ENCODE measurements around the gene LRRC25. TPM values are rescaled to one million over a fixed set of nuclear protein-coding genes. Genes with fewer than 3 reads are reported as not detected.
"Not testable (repeated sequence)": the region's sequence is repeated elsewhere in the genome, so short reads cannot be mapped to it uniquely, and the experiment has no call there.

Gene LRRC25
- total and polyA plus RNA-seq, 7 experiments from 2014 or later: 0.15 to 68.6 (median 0.76) TPM

GRCh38 chr19:18412610-18413239 lies 15.3 kb upstream of the LRRC25 start:
- Mint-ChIP-seq H3K4me1 (peaks cover 7 to 40% (median 32%) of the 10 kb centered on the region in 7 donors), H3K9me3 (peaks cover 0 to 1% (median 0%) of the 10 kb centered on the region in 11 donors), H3K27ac (no peak overlapping the region), H3K4me3 (no peak overlapping the region), H3K27me3 (peaks cover 13 to 29% (median 18%) of the 10 kb centered on the region in 5 donors), H3K36me3 (no peaks in the 10 kb centered on the region)
- no peak overlapping the region for H3K27ac ChIP-seq (ENCODE audit: low read depth, low read length)
- H3K36me3 ChIP-seq (ENCODE audit: control insufficient read depth in 2 of 3, insufficient read depth in 3 of 3, low read length in 3 of 3): no peaks in the 10 kb centered on the region
- peaks cover 0 to 11% of the 10 kb centered on the region in 2 donors for H3K27me3 ChIP-seq (ENCODE audit: control insufficient read depth in 2 of 2, insufficient read depth in 2 of 2, low read length in 2 of 2)
- intact Hi-C loops (cut with micrococcal nuclease): loop anchor here (5.0 to 10.0 kb wide), 5 partner anchors 70 to 468 kb away; partner anchors contain the start of genes IQCN (in 1 of the 2) and PGPEP1 (in 1 of the 2)
- H3K4me3 ChIP-seq (ENCODE audit: low read length): no peak overlapping the region
- no peaks in the 10 kb centered on the region for H3K9me3 ChIP-seq (ENCODE audit: control insufficient read depth in 2 of 3, low read length in 3 of 3)
- CTCF ChIA-PET: interaction anchor here (0.7 to 6.2 kb wide), 5 partner anchors 23 to 387 kb away, joined by 3 to 37 read pairs (median 4); partner anchors contain the start of gene PDE4C
- ATAC-seq (no peak), DNase-seq (no peak)
- POLR2A ChIA-PET: no interaction called here
- H3K4me1 ChIP-seq (ENCODE audit: control insufficient read depth in 2 of 2, insufficient read depth in 2 of 2, low read length in 2 of 2): peaks cover 32 to 34% of the 10 kb centered on the region in 2 donors

- ATAC-seq (peak; percentile 40), DNase-seq (no peak)
- Mint-ChIP-seq H3K4me3 (no peak overlapping the region), H3K9me3 (no peaks in the 10 kb centered on the region), H3K4me1 (peaks cover 0 to 7% (median 0%) of the 10 kb centered on the region in 7 donors), H3K27ac (no peak overlapping the region), H3K36me3 (no peaks in the 10 kb centered on the region), H3K27me3 (peaks cover 0 to 9% (median 4%) of the 10 kb centered on the region in 5 donors)
- Histone ChIP-seq H3K4me3 (ENCODE audit: low read length) (no peak overlapping the region), H3K4me1 (ENCODE audit: control insufficient read depth in 2 of 2, insufficient read depth in 2 of 2, low read length in 2 of 2) (no peaks in the 10 kb centered on the region), H3K9me3 (ENCODE audit: control insufficient read depth in 2 of 3, low read length in 3 of 3) (no peaks in the 10 kb centered on the region), H3K36me3 (ENCODE audit: control insufficient read depth in 2 of 3, insufficient read depth in 3 of 3, low read length in 3 of 3) (no peaks in the 10 kb centered on the region), H3K27ac (ENCODE audit: low read depth, low read length) (no peak overlapping the region), H3K27me3 (ENCODE audit: control insufficient read depth in 2 of 2, insufficient read depth in 2 of 2, low read length in 2 of 2) (no peaks in the 10 kb centered on the region)
- intact Hi-C loops (cut with micrococcal nuclease): no loop called here
- POLR2A ChIA-PET: no interaction called here
- CTCF ChIA-PET: no interaction called here
Observed at GRCh38 chr19:18408053-18408476, 10.6 kb upstream of the LRRC25 start.

- POLR2A ChIA-PET: no interaction called here
- intact Hi-C loops (cut with micrococcal nuclease): no loop called here
- no peak for ATAC-seq
Observed at GRCh38 chr19:18406749-18407148, 9.3 kb upstream of the LRRC25 start.

GRCh38 chr19:18405754-18406153 lies 8.3 kb upstream of the LRRC25 start:
- H3K36me3 Mint-ChIP-seq, POLR2A ChIA-PET: not testable (repeated sequence)
- peaks cover 0 to 15% (median 0%) of the 10 kb centered on the region in 7 donors for H3K4me1 Mint-ChIP-seq

More at GRCh38 chr19:18406749-18407148, 9.3 kb upstream of the LRRC25 start:
- no peak for DNase-seq
- peaks cover 0 to 6% (median under 1%) of the 10 kb centered on the region in 5 donors for H3K27me3 Mint-ChIP-seq
- Histone ChIP-seq H3K27me3 (ENCODE audit: control insufficient read depth in 2 of 2, insufficient read depth in 2 of 2, low read length in 2 of 2) (no peaks in the 10 kb centered on the region), H3K36me3 (ENCODE audit: control insufficient read depth in 2 of 3, insufficient read depth in 3 of 3, low read length in 3 of 3) (no peaks in the 10 kb centered on the region), H3K9me3 (ENCODE audit: control insufficient read depth in 2 of 3, low read length in 3 of 3) (no peaks in the 10 kb centered on the region), H3K4me1 (ENCODE audit: control insufficient read depth in 2 of 2, insufficient read depth in 2 of 2, low read length in 2 of 2) (no peaks in the 10 kb centered on the region), H3K27ac (ENCODE audit: low read depth, low read length) (no peak overlapping the region), H3K4me3 (ENCODE audit: low read length) (no peak overlapping the region)
- H3K4me1 Mint-ChIP-seq: peaks cover 0 to 9% (median 0%) of the 10 kb centered on the region in 7 donors
- no peak overlapping the region for H3K27ac Mint-ChIP-seq
- no peaks in the 10 kb centered on the region for H3K36me3 Mint-ChIP-seq
- H3K9me3 Mint-ChIP-seq: no peaks in the 10 kb centered on the region
- CTCF ChIA-PET: interaction anchor here (0.7 kb wide), 1 partner anchor 8 kb away, joined by 3 read pairs; no protein-coding TSS in a partner anchor
- no peak overlapping the region for H3K4me3 Mint-ChIP-seq

GRCh38 chr19:18402455-18403248 lies 5.2 kb upstream of the LRRC25 start:
- H3K27ac ChIP-seq (ENCODE audit: low read depth, low read length); DNase-seq; H3K4me3 Mint-ChIP-seq; POLR2A ChIA-PET; ATAC-seq; H3K9me3 ChIP-seq (ENCODE audit: control insufficient read depth in 2 of 3, low read length in 3 of 3); H3K27me3 ChIP-seq (ENCODE audit: control insufficient read depth in 2 of 2, insufficient read depth in 2 of 2, low read length in 2 of 2); H3K36me3 Mint-ChIP-seq; H3K27ac Mint-ChIP-seq; H3K36me3 ChIP-seq (ENCODE audit: control insufficient read depth in 2 of 3, insufficient read depth in 3 of 3, low read length in 3 of 3); intact Hi-C loops (cut with micrococcal nuclease); H3K4me1 ChIP-seq (ENCODE audit: control insufficient read depth in 2 of 2, insufficient read depth in 2 of 2, low read length in 2 of 2); H3K4me3 ChIP-seq (ENCODE audit: low read length); H3K9me3 Mint-ChIP-seq: not testable (repeated sequence)
- H3K4me1 Mint-ChIP-seq: peaks cover 0 to 14% (median 2%) of the 10 kb centered on the region in 7 donors
- peaks cover 0 to 10% (median 4%) of the 10 kb centered on the region in 5 donors for H3K27me3 Mint-ChIP-seq
- CTCF ChIA-PET: interaction anchor here (0.9 kb wide), 1 partner anchor 12 kb away, joined by 3 read pairs; no protein-coding TSS in a partner anchor

More at GRCh38 chr19:18405754-18406153, 8.3 kb upstream of the LRRC25 start:
- CTCF ChIA-PET; DNase-seq; H3K27ac Mint-ChIP-seq; H3K36me3 ChIP-seq (ENCODE audit: control insufficient read depth in 2 of 3, insufficient read depth in 3 of 3, low read length in 3 of 3); H3K4me1 ChIP-seq (ENCODE audit: control insufficient read depth in 2 of 2, insufficient read depth in 2 of 2, low read length in 2 of 2); H3K4me3 Mint-ChIP-seq; H3K4me3 ChIP-seq (ENCODE audit: low read length); H3K27me3 Mint-ChIP-seq; ATAC-seq; intact Hi-C loops (cut with micrococcal nuclease); H3K27ac ChIP-seq (ENCODE audit: low read depth, low read length); H3K27me3 ChIP-seq (ENCODE audit: control insufficient read depth in 2 of 2, insufficient read depth in 2 of 2, low read length in 2 of 2); H3K9me3 Mint-ChIP-seq; H3K9me3 ChIP-seq (ENCODE audit: control insufficient read depth in 2 of 3, low read length in 3 of 3): not testable (repeated sequence)

- no peaks in the 10 kb centered on the region for H3K9me3 Mint-ChIP-seq
- peak; percentile 89 for ATAC-seq
- Histone ChIP-seq H3K36me3 (ENCODE audit: control insufficient read depth in 2 of 3, insufficient read depth in 3 of 3, low read length in 3 of 3) (no peaks in the 10 kb centered on the region), H3K4me1 (ENCODE audit: control insufficient read depth in 2 of 2, insufficient read depth in 2 of 2, low read length in 2 of 2) (peaks cover 0 to 8% of the 10 kb centered on the region in 2 donors), H3K9me3 (ENCODE audit: control insufficient read depth in 2 of 3, low read length in 3 of 3) (no peaks in the 10 kb centered on the region), H3K27ac (ENCODE audit: low read depth, low read length) (no peak overlapping the region), H3K27me3 (ENCODE audit: control insufficient read depth in 2 of 2, insufficient read depth in 2 of 2, low read length in 2 of 2) (peaks cover 0 to 5% of the 10 kb centered on the region in 2 donors), H3K4me3 (ENCODE audit: low read length) (no peak overlapping the region)
- peaks cover 0 to 16% (median 6%) of the 10 kb centered on the region in 5 donors for H3K27me3 Mint-ChIP-seq
- peaks cover 0 to 15% (median 5%) of the 10 kb centered on the region in 7 donors for H3K4me1 Mint-ChIP-seq
- H3K36me3 Mint-ChIP-seq: no peaks in the 10 kb centered on the region
- H3K4me3 Mint-ChIP-seq: no peak overlapping the region
- ChIA-PET CTCF (interaction anchor here (0.7 to 0.9 kb wide), 2 partner anchors 11 to 75 kb away, joined by 3 to 4 read pairs; no protein-coding TSS in a partner anchor), POLR2A (interaction anchor here (0.6 kb wide), 1 partner anchor 191 kb away, joined by 3 read pairs; no protein-coding TSS in a partner anchor)
- DNase-seq: no peak
- peak overlapping the region in 1 of 9 donors; percentile 2 for H3K27ac Mint-ChIP-seq
- intact Hi-C loops (cut with micrococcal nuclease): no loop called here
Observed at GRCh38 chr19:18401580-18402112, 4.2 kb upstream of the LRRC25 start.

All from naive thymus-derived CD4-positive, alpha-beta T cell (primary cell).